Liver (tissue), 9 donors: ENCODE results near the gene ANKRD30B. TPM values are rescaled to one million over a fixed set of nuclear protein-coding genes. Genes with fewer than 3 reads are reported as not detected.

Experiments
- DNase-seq: peaks from one replicate; pipeline ENCODE4 v3.0.0-alpha.2; 2017; ENCODE audit warnings: low spot score
- H3K27ac ChIP-seq, 2 donors: one replicate each; pipeline ENCODE4 v1.7.0; 2013; ENCODE audit warnings: inconsistent platforms in 2 of 2, low read length in 2 of 2, control low read depth in 1 of 2, low read depth in 1 of 2, mild to moderate bottlenecking in 1 of 2
- H3K27me3 ChIP-seq, 4 donors: one replicate each; pipeline versions ENCODE4 v1.6.1 to v1.7.0; 2013; ENCODE audit warnings: low read length in 3 of 4, inconsistent platforms in 1 of 4, mild to moderate bottlenecking in 1 of 4, moderate library complexity in 1 of 4; ENCODE audit not compliant: control insufficient read depth in 4 of 4, insufficient read depth in 4 of 4
- H3K36me3 ChIP-seq, 4 donors: one replicate each; pipeline versions ENCODE4 v1.6.1 to v1.7.0; 2013; ENCODE audit warnings: low read length in 3 of 4, mild to moderate bottlenecking in 3 of 4, low read depth in 1 of 4, moderate library complexity in 1 of 4; ENCODE audit not compliant: control insufficient read depth in 4 of 4, insufficient read depth in 3 of 4
- H3K4me1 ChIP-seq, 4 donors: one replicate each; pipeline versions ENCODE4 v1.6.1 to v1.7.0; 2013; ENCODE audit warnings: low read length in 3 of 4, mild to moderate bottlenecking in 3 of 4, moderate library complexity in 1 of 4; ENCODE audit not compliant: control insufficient read depth in 4 of 4, insufficient read depth in 4 of 4
- H3K4me3 ChIP-seq, 3 donors: one replicate each; pipeline versions ENCODE4 v1.6.1 to v1.7.0; 2013; ENCODE audit warnings: low read length in 3 of 3, control low read depth in 1 of 3, low read depth in 1 of 3, mild to moderate bottlenecking in 1 of 3
- H3K9ac ChIP-seq, 2 donors: one replicate each; pipeline ENCODE4 v1.7.0; 2013; ENCODE audit warnings: low read length in 2 of 2, mild to moderate bottlenecking in 2 of 2, moderate library complexity in 2 of 2, control low read depth in 1 of 2, low read depth in 1 of 2
- H3K9me3 ChIP-seq, 4 donors: one replicate each; pipeline versions ENCODE4 v1.6.1 to v1.7.0; 2013; ENCODE audit warnings: low read length in 3 of 4; ENCODE audit not compliant: control insufficient read depth in 4 of 4
- EGR1 ChIP-seq, 2 donors: IDR thresholded peaks; 2 replicates each; pipeline ENCODE4 v1.6.1; 2016 to 2018; ENCODE audit warnings: antibody characterized with exemption in 2 of 2, low read depth in 2 of 2
- FOXA1 ChIP-seq: IDR thresholded peaks from 2 replicates; pipeline ENCODE4 v1.6.1; 2016; ENCODE audit warnings: antibody characterized with exemption
- FOXA2 ChIP-seq: IDR thresholded peaks from 2 replicates; pipeline ENCODE4 v1.6.1; 2016; ENCODE audit warnings: antibody characterized with exemption
- GABPA ChIP-seq, 2 donors: IDR thresholded peaks in 1 of 2; conservative IDR thresholded peaks in 1 of 2; 2 replicates each; pipeline ENCODE4 v1.6.1; 2016; ENCODE audit warnings: antibody characterized with exemption in 2 of 2, mild to moderate bottlenecking in 1 of 2, moderate library complexity in 1 of 2
- HNF4A ChIP-seq, 2 donors: conservative IDR thresholded peaks; 2 replicates each; pipeline ENCODE4 v1.6.1; 2016; ENCODE audit warnings: antibody characterized with exemption in 2 of 2, mild to moderate bottlenecking in 2 of 2
- HNF4G ChIP-seq: IDR thresholded peaks from 2 replicates; pipeline ENCODE4 v1.6.1; 2016; ENCODE audit warnings: antibody characterized with exemption
- JUND ChIP-seq, 2 donors: IDR thresholded peaks; 2 replicates each; pipeline ENCODE4 v1.6.1; 2016; ENCODE audit warnings: antibody characterized with exemption in 2 of 2
- NR2F2 ChIP-seq: IDR thresholded peaks from 2 replicates; pipeline ENCODE4 v1.6.1; 2016; ENCODE audit warnings: antibody characterized with exemption
- RAD21 ChIP-seq, 2 donors: IDR thresholded peaks; 2 replicates each; pipeline ENCODE4 v1.6.1; 2016; ENCODE audit warnings: antibody characterized with exemption in 2 of 2, mild to moderate bottlenecking in 2 of 2
- RXRA ChIP-seq, 2 donors: IDR thresholded peaks; 2 replicates each; pipeline ENCODE4 v1.6.1; 2017 to 2018; ENCODE audit warnings: antibody characterized with exemption in 2 of 2, mild to moderate bottlenecking in 1 of 2
- SP1 ChIP-seq: IDR thresholded peaks from 2 replicates; pipeline ENCODE4 v1.6.1; 2018; ENCODE audit warnings: antibody characterized with exemption, mild to moderate bottlenecking
- TAF1 ChIP-seq: conservative IDR thresholded peaks from 2 replicates; pipeline ENCODE4 v1.6.1; 2016; ENCODE audit warnings: antibody characterized with exemption, mild to moderate bottlenecking
- YY1 ChIP-seq: IDR thresholded peaks from 2 replicates; pipeline ENCODE4 v1.6.1; 2016; ENCODE audit warnings: antibody characterized with exemption, mild to moderate bottlenecking
- ZBTB33 ChIP-seq: IDR thresholded peaks from 2 replicates; pipeline ENCODE4 v1.6.1; 2016; ENCODE audit warnings: antibody characterized with exemption
- WGBS: extraction: QIAGEN DNeasy Blood & Tissue Kit; methylation state at CpG from one replicate; pipeline ENCODE4 v1.1.7; 2013; 5-methylcytosine and 5-hydroxymethylcytosine counted together
- polyA plus RNA-seq, 2 donors: library from polyadenylated mRNA; stranded (reverse) in 1 of 2; unstranded in 1 of 2; fragments of 200-250 nt in 1 of 2; fragments of >200 nt in 1 of 2; fragmentation: Nextera tagmentation in 1 of 2; extraction: Ambion mirVana in 1 of 2; gene quantifications; one replicate each; pipeline versions ENCODE4 v1.2.1 to v1.2.3, GENCODE V29; 2013 to 2015
- total RNA-seq, 2 donors: library from RNA; depleted of rRNA; stranded (reverse); fragments of >200 nt; gene quantifications; one replicate each; pipeline ENCODE4 v1.2.3, GENCODE V29; 2014
- TF ChIP-seq, protein P1 (sequence below): IDR thresholded peaks from 2 replicates; pipeline ENCODE4 v1.6.1; 2016; ENCODE audit warnings: antibody characterized with exemption
- TF ChIP-seq, protein P2 (sequence below): fragments of 150-350 bp; IDR thresholded peaks from 2 replicates; pipeline ENCODE4 v1.5.1; 2017; ENCODE audit warnings: improper control_type of control experiment, low read depth, low read length; ENCODE audit not compliant: missing input control
- TF ChIP-seq, protein P3 (sequence below): IDR thresholded peaks from 2 replicates; pipeline ENCODE4 v1.6.1; 2016; ENCODE audit warnings: antibody characterized with exemption, mild to moderate bottlenecking
- TF ChIP-seq, protein P4 (sequence below): IDR thresholded peaks from 2 replicates; pipeline ENCODE4 v1.6.1; 2016; ENCODE audit warnings: antibody characterized with exemption
- donor health status: healthy.
- donor health status: healthy.
- donor health status: healthy.
- donor health status: healthy.
- donor health status: healthy.

Gene ANKRD30B
- total and polyA plus RNA-seq, 4 donors = not detected

DNA sequence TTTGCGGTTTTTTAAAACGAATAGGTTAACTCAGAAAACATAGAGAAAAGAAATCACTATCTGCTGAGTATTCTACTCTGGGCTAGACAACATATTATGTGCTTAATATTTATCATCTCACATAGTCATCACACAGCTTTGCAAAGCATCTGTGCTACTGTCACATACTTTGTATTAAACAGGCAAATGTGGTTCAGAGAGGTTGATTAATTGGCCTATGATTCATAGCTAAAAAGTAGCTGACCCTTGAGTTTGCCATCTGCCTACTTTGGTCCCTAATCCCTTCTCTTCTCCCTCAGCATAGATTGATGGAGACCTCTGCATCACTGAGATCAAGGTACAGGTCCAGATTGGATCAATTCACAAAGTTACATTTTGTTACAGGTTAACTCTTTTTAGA, 21.4 kb downstream of the ANKRD30B start:
- H3K9me3 ChIP-seq = no peaks in the 10 kb centered on the region
- no peaks in the 10 kb centered on the region for H3K36me3 ChIP-seq
- TF ChIP-seq TAF1 = no peak
- TF ChIP-seq, protein P1, sequence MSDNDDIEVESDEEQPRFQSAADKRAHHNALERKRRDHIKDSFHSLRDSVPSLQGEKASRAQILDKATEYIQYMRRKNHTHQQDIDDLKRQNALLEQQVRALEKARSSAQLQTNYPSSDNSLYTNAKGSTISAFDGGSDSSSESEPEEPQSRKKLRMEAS = no peak
- TF ChIP-seq, protein P2, sequence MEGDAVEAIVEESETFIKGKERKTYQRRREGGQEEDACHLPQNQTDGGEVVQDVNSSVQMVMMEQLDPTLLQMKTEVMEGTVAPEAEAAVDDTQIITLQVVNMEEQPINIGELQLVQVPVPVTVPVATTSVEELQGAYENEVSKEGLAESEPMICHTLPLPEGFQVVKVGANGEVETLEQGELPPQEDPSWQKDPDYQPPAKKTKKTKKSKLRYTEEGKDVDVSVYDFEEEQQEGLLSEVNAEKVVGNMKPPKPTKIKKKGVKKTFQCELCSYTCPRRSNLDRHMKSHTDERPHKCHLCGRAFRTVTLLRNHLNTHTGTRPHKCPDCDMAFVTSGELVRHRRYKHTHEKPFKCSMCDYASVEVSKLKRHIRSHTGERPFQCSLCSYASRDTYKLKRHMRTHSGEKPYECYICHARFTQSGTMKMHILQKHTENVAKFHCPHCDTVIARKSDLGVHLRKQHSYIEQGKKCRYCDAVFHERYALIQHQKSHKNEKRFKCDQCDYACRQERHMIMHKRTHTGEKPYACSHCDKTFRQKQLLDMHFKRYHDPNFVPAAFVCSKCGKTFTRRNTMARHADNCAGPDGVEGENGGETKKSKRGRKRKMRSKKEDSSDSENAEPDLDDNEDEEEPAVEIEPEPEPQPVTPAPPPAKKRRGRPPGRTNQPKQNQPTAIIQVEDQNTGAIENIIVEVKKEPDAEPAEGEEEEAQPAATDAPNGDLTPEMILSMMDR = no peak
- TF ChIP-seq SP1 = no peak
- TF ChIP-seq, protein P3, sequence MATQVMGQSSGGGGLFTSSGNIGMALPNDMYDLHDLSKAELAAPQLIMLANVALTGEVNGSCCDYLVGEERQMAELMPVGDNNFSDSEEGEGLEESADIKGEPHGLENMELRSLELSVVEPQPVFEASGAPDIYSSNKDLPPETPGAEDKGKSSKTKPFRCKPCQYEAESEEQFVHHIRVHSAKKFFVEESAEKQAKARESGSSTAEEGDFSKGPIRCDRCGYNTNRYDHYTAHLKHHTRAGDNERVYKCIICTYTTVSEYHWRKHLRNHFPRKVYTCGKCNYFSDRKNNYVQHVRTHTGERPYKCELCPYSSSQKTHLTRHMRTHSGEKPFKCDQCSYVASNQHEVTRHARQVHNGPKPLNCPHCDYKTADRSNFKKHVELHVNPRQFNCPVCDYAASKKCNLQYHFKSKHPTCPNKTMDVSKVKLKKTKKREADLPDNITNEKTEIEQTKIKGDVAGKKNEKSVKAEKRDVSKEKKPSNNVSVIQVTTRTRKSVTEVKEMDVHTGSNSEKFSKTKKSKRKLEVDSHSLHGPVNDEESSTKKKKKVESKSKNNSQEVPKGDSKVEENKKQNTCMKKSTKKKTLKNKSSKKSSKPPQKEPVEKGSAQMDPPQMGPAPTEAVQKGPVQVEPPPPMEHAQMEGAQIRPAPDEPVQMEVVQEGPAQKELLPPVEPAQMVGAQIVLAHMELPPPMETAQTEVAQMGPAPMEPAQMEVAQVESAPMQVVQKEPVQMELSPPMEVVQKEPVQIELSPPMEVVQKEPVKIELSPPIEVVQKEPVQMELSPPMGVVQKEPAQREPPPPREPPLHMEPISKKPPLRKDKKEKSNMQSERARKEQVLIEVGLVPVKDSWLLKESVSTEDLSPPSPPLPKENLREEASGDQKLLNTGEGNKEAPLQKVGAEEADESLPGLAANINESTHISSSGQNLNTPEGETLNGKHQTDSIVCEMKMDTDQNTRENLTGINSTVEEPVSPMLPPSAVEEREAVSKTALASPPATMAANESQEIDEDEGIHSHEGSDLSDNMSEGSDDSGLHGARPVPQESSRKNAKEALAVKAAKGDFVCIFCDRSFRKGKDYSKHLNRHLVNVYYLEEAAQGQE = no peak
- no peak for TF ChIP-seq RAD21 (IDR thresholded peaks at IDR 0.05)
- TF ChIP-seq ZBTB33 = no peak
- TF ChIP-seq HNF4G = no peak
- TF ChIP-seq FOXA2 = no peak
- no peak for TF ChIP-seq GABPA (IDR thresholded peaks at IDR 0.05 in 1 of 2, conservative IDR thresholded peaks at IDR 0.05 in 1 of 2)
- no peak for TF ChIP-seq JUND (IDR thresholded peaks at IDR 0.05)
- no peak for TF ChIP-seq HNF4A (conservative IDR thresholded peaks at IDR 0.05)
- TF ChIP-seq RXRA (IDR thresholded peaks at IDR 0.05) = no peak
- no peak for TF ChIP-seq NR2F2
- no peaks in the 10 kb centered on the region for H3K4me1 ChIP-seq
- no peak for DNase-seq
- no peaks in the 10 kb centered on the region for H3K27me3 ChIP-seq
- 81% methylated on average over 2 of the region's 2 CpGs for WGBS
- H3K4me3 ChIP-seq = no peak overlapping the region
- H3K9ac ChIP-seq = no peak overlapping the region
- no peak overlapping the region for H3K27ac ChIP-seq

- Histone ChIP-seq H3K9ac (no peak overlapping the region), H3K27me3 (no peaks in the 10 kb centered on the region), H3K36me3 (no peaks in the 10 kb centered on the region), H3K9me3 (no peaks in the 10 kb centered on the region), H3K27ac (no peak overlapping the region), H3K4me3 (no peak overlapping the region), H3K4me1 (no peaks in the 10 kb centered on the region)
- DNase-seq = no peak
- 62% methylated on average over 2 of the region's 2 CpGs for WGBS
- TF ChIP-seq JUND (IDR thresholded peaks at IDR 0.05) (no peak), NR2F2 (no peak), ZBTB33 (no peak), YY1 (no peak), GABPA (IDR thresholded peaks at IDR 0.05 in 1 of 2, conservative IDR thresholded peaks at IDR 0.05 in 1 of 2) (no peak), HNF4A (conservative IDR thresholded peaks at IDR 0.05) (no peak), HNF4G (no peak), FOXA1 (no peak), RXRA (IDR thresholded peaks at IDR 0.05) (no peak), FOXA2 (no peak), SP1 (no peak), EGR1 (IDR thresholded peaks at IDR 0.05; ENCODE audit: low read depth in 2 of 2) (no peak)
- TF ChIP-seq, protein P4, sequence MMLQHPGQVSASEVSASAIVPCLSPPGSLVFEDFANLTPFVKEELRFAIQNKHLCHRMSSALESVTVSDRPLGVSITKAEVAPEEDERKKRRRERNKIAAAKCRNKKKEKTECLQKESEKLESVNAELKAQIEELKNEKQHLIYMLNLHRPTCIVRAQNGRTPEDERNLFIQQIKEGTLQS = no peak
- TF ChIP-seq, protein P3 = no peak
- TF ChIP-seq, protein P1 = no peak
These were observed 28.8 kb downstream of the ANKRD30B start for GRCh38 chr18:14776801-14777200.
